GM12892 (cell line): Measurements from ENCODE around the gene PHF19.

Experiments used
- POLR2A ChIP-seq: IDR thresholded peaks from 2 replicates; pipeline ENCODE4 v1.6.1; 2011; ENCODE audit warnings: low read depth, low read length, control low read depth
- POLR2AphosphoS5 ChIP-seq: IDR thresholded peaks from 2 replicates; pipeline ENCODE4 v1.6.1; 2011; ENCODE audit warnings: low read depth, low read length, control low read depth

DNA sequence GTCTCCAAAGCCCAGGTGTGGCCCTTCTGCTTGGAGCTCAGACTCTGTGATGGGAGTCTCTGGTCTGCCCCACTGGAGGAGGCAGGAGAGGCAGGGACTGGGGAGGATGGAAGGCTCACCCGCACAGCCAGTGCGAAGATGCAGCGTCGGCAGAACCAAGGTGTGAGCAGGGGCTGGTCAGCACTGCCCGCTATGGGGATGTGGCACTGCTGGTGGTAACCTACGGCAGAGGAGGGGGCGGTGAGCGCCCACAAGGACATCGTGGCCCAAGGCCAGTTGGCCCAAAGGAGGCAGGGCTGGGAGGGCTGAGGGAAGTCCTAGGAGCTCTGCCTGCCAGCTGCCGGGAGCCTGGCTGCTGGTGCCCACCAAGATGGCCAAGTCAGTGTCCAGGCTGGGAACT lies 7.3 kb downstream of the PHF19 start:
- TF ChIP-seq POLR2AphosphoS5 (no peak), POLR2A (no peak)
